Measurements from ENCODE around the gene ARF6.

- TF ChIP-seq, protein P1, sequence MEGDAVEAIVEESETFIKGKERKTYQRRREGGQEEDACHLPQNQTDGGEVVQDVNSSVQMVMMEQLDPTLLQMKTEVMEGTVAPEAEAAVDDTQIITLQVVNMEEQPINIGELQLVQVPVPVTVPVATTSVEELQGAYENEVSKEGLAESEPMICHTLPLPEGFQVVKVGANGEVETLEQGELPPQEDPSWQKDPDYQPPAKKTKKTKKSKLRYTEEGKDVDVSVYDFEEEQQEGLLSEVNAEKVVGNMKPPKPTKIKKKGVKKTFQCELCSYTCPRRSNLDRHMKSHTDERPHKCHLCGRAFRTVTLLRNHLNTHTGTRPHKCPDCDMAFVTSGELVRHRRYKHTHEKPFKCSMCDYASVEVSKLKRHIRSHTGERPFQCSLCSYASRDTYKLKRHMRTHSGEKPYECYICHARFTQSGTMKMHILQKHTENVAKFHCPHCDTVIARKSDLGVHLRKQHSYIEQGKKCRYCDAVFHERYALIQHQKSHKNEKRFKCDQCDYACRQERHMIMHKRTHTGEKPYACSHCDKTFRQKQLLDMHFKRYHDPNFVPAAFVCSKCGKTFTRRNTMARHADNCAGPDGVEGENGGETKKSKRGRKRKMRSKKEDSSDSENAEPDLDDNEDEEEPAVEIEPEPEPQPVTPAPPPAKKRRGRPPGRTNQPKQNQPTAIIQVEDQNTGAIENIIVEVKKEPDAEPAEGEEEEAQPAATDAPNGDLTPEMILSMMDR (IDR thresholded peaks at IDR 0.05; ENCODE audit: borderline replicate concordance, extremely low read depth, low read length, poor library complexity, severe bottlenecking) = no peak
- no peak for TF ChIP-seq EZH2 (IDR thresholded peaks at IDR 0.05; ENCODE audit: borderline replicate concordance, low read depth, low read length, severe bottlenecking)
Measured at GRCh38 chr14:49919825-49920659, 27.2 kb downstream of the ARF6 start.
